T-helper 2 cell (primary cell): ENCODE results near the gene SPTLC2.
A peak's percentile ranks its signal among the peaks of the same experiment; 100 is the strongest.

ENCODE experiments used
- DNase-seq, 5 experiments: peaks; one replicate each; pipeline versions ENCODE4 v3.0.0 to v3.0.0-alpha.2; 2012 to 2022

Gene SPTLC2

GRCh38 chr14:77622366-77622961 is 6.0 kb upstream of the SPTLC2 start:
- no peak for DNase-seq

- DNase-seq: no peak
Measured at GRCh38 chr14:77620222-77620870, 3.9 kb upstream of the SPTLC2 start.

- no peak for DNase-seq
Measured at GRCh38 chr14:77618381-77618970, 2.0 kb upstream of the SPTLC2 start.

GRCh38 chr14:77616133-77616453 is 344 bp downstream of the SPTLC2 start:
- no peak for DNase-seq

GRCh38 chr14:77615361-77616132 is 890 bp downstream of the SPTLC2 start:
- peak in 1 of 5 experiments; percentile 22 for DNase-seq

- DNase-seq: no peak
Measured at GRCh38 chr14:77613201-77613600, 3.2 kb downstream of the SPTLC2 start.

GRCh38 chr14:77612011-77612620 is 4.3 kb downstream of the SPTLC2 start:
- no peak for DNase-seq

GRCh38 chr14:77610553-77610952 is 5.9 kb downstream of the SPTLC2 start:
- DNase-seq: no peak

- no peak for DNase-seq
Measured at GRCh38 chr14:77609922-77610321, 6.5 kb downstream of the SPTLC2 start.

GRCh38 chr14:77607741-77608302 is 8.6 kb downstream of the SPTLC2 start:
- DNase-seq: no peak

- DNase-seq: no peak
Measured at GRCh38 chr14:77605392-77605972, 11.0 kb downstream of the SPTLC2 start.

- DNase-seq: no peak
Measured at GRCh38 chr14:77603654-77604255, 12.7 kb downstream of the SPTLC2 start.

GRCh38 chr14:77603031-77603430 is 13.4 kb downstream of the SPTLC2 start:
- no peak for DNase-seq

- DNase-seq: no peak
Measured at GRCh38 chr14:77601846-77602619, 14.4 kb downstream of the SPTLC2 start.

- no peak for DNase-seq
Measured at GRCh38 chr14:77599889-77600288, 16.5 kb downstream of the SPTLC2 start.

- DNase-seq: peak in 2 of 5 experiments; percentile 31 to 36
Measured at GRCh38 chr14:77598366-77599070, 17.9 kb downstream of the SPTLC2 start.

GRCh38 chr14:77593501-77593961 is 22.9 kb downstream of the SPTLC2 start:
- DNase-seq: peak in 2 of 5 experiments; percentile 29 to 39

- no peak for DNase-seq
Measured at GRCh38 chr14:77590845-77591485, 25.5 kb downstream of the SPTLC2 start.

GRCh38 chr14:77589099-77589498 is 27.3 kb downstream of the SPTLC2 start:
- DNase-seq: no peak
